Measurements from ENCODE around the gene MAFB. TPM values are rescaled to one million over a fixed set of nuclear protein-coding genes. Genes with fewer than 3 reads are reported as not detected.

MAFB gene
- total and polyA plus RNA-seq, 9 of the 15 experiments (the other 6 are each of a cell fraction or from before 2014, with no cell fraction given), result 0.04 TPM; not detected in 8

DNA sequence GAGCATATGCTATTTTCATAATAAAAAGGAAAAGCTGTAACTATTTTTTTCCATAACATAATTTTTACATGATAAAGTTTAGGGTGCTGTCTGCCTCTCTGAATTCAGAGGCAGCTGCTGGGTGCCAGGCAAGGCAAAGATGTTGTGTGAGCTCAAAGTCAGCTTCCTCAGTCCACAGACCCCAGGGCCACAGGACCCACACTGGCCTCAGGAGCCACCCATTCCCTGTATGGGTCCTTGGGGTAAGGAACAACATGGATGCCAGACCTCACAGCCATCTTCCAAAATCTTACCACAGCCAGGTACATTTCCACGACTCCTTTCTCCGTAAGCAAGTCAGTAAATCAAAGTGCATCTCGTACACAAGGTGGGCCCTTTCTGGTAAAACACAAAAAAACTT is 16.4 kb upstream of the MAFB start:
- no peaks in the 10 kb centered on the region for H3K36me3 ChIP-seq (ENCODE audit: control insufficient read depth, insufficient read depth, low read length)
- ATAC-seq, result no peak
- no peaks in the 10 kb centered on the region for H3K4me1 ChIP-seq (replicated peaks in 1 of 2; ENCODE audit: control insufficient read depth in 2 of 2, insufficient read depth in 2 of 2, low read length in 2 of 2)
- H3K27ac ChIP-seq (ENCODE audit: extremely low read depth, low read depth, low read length), result no peak overlapping the region
- H3K9me1 ChIP-seq (ENCODE audit: control insufficient read depth, insufficient read depth, low read length), result no peaks in the 10 kb centered on the region
- no TSS peak for BruUV-seq (replicated peaks)
- H4K20me1 ChIP-seq (replicated peaks; ENCODE audit: control insufficient read depth, insufficient read depth, low read length), result no peaks in the 10 kb centered on the region
- no peaks in the 10 kb centered on the region for H3K9me3 ChIP-seq (replicated peaks; ENCODE audit: control insufficient read depth, insufficient read depth, low read depth, low read length)
- H3K27me3 ChIP-seq (ENCODE audit: control insufficient read depth in 2 of 2, insufficient read depth in 2 of 2, low read length in 2 of 2), result peaks cover 0 to 3% of the 10 kb centered on the region in 2 experiments; a peak in 1 of 5 replicates
- DNase-seq (ENCODE audit: extremely low read depth in 1 of 4, low spot score in 3 of 4), result no peak
- FAIRE-seq, result no peak
- in situ Hi-C loops (cut with MboI), result no loop called here
- H2AFZ ChIP-seq (ENCODE audit: low read depth, low read length), result no peak overlapping the region
- no peaks in the 10 kb centered on the region for H3K79me2 ChIP-seq (ENCODE audit: control insufficient read depth, insufficient read depth, low read length)
- H3K4me3 ChIP-seq, result no peak overlapping the region
- H3K9ac ChIP-seq (ENCODE audit: insufficient read depth in 1 of 2, low read depth in 2 of 2, low read length in 2 of 2), result no peak overlapping the region
- H3K4me2 ChIP-seq (ENCODE audit: insufficient read depth, low read length), result no peak overlapping the region
- no peak for TF ChIP-seq ZNF512 (tag; IDR thresholded peaks at IDR 0.05)
- no peak for TF ChIP-seq KLF16 (IDR thresholded peaks at IDR 0.05)
- no peak for TF ChIP-seq ZNF780A (CRISPR knock-in tag; IDR thresholded peaks at IDR 0.05)
- no peak for TF ChIP-seq NFE2L1 (tag; IDR thresholded peaks at IDR 0.05; ENCODE audit: borderline replicate concordance, low read depth)
- no peak for TF ChIP-seq ZFP36 (IDR thresholded peaks at IDR 0.05; ENCODE audit: low read depth, low read length, partially characterized antibody)
- TF ChIP-seq CREB5 (CRISPR knock-in tag; IDR thresholded peaks at IDR 0.05), result no peak
- TF ChIP-seq MNT (conservative IDR thresholded peaks at IDR 0.05), result no peak
- no peak for TF ChIP-seq NCOA6 (IDR thresholded peaks at IDR 0.05)
- POLR2A ChIA-PET, result no interaction called here
- intact Hi-C loops (cut with micrococcal nuclease), result no loop called here
- CTCF ChIA-PET (ENCODE audit: low intra/inter-chr PET ratio), result no interaction called here
- WGBS (ENCODE audit: insufficient coverage, low coverage, missing lambda C conversion rate), result 0% methylated on average over 3 of the region's 3 CpGs
